ENCODE measurements around the gene SVBP. TPM values are rescaled to one million over a fixed set of nuclear protein-coding genes. Genes with fewer than 3 reads are reported as not detected.

Gene SVBP
- total RNA-seq, 2 experiments from 2014 or later, result 18.9 to 23.1 TPM

GRCh38 chr1:42822800-42823392, 5.7 kb upstream of the SVBP start:
- Histone ChIP-seq H3K27ac (ENCODE audit: low read depth, low read length, poor library complexity, severe bottlenecking) (no peak overlapping the region), H3K4me2 (ENCODE audit: low read length) (no peak overlapping the region), H3K79me2 (ENCODE audit: insufficient read depth, low read depth, low read length) (no peaks in the 10 kb centered on the region), H3K9me3 (ENCODE audit: low read length) (no peaks in the 10 kb centered on the region), H4K20me1 (ENCODE audit: insufficient read depth, low read length) (no peaks in the 10 kb centered on the region), H3K36me3 (ENCODE audit: insufficient read depth, low read length) (no peaks in the 10 kb centered on the region), H3K4me3 (ENCODE audit: low read depth, low read length, poor library complexity, severe bottlenecking) (no peak overlapping the region), H3K9me2 (ENCODE audit: insufficient read depth, low read length) (no peaks in the 10 kb centered on the region), H3K4me1 (ENCODE audit: insufficient read depth, low read length, poor library complexity, severe bottlenecking) (peaks cover 8% of the 10 kb centered on the region), H2AFZ (ENCODE audit: low read length) (no peak overlapping the region)
- no peak for DNase-seq (ENCODE audit: low spot score)
- intact Hi-C loops (cut with micrococcal nuclease; ENCODE audit: unreplicated experiment), result no loop called here
- no peak for TF ChIP-seq CTCF (conservative IDR thresholded peaks at IDR 0.05; ENCODE audit: low read length)
- no TSS peak for BruUV-seq (replicated peaks)
- CTCF ChIA-PET (ENCODE audit: unreplicated experiment), result no interaction called here
- POLR2A ChIA-PET, result interaction anchor here (1.1 to 3.7 kb wide), 3 partner anchors 11 to 24 kb away, joined by 4 to 22 read pairs (median 12); partner anchors contain the start of gene ZNF691

GRCh38 chr1:42821690-42822089, 4.5 kb upstream of the SVBP start:
- H2AFZ ChIP-seq (ENCODE audit: low read length), result no peak overlapping the region
- no peak overlapping the region for H3K4me3 ChIP-seq (ENCODE audit: low read depth, low read length, poor library complexity, severe bottlenecking)
- H3K9me2 ChIP-seq (ENCODE audit: insufficient read depth, low read length), result no peaks in the 10 kb centered on the region
- ChIA-PET CTCF (ENCODE audit: unreplicated experiment) (no interaction called here), POLR2A (interaction anchor here (0.7 to 3.7 kb wide), 3 partner anchors 14 to 252 kb away, joined by 7 to 22 read pairs (median 12); partner anchors contain the start of gene ZNF691)
- no peaks in the 10 kb centered on the region for H3K9me3 ChIP-seq (ENCODE audit: low read length)
- H3K36me3 ChIP-seq (ENCODE audit: insufficient read depth, low read length), result no peaks in the 10 kb centered on the region
- intact Hi-C loops (cut with micrococcal nuclease; ENCODE audit: unreplicated experiment), result no loop called here
- peaks cover 13% of the 10 kb centered on the region for H3K4me1 ChIP-seq (ENCODE audit: insufficient read depth, low read length, poor library complexity, severe bottlenecking)
- TF ChIP-seq EZH2phosphoT487 (IDR thresholded peaks at IDR 0.05; ENCODE audit: borderline replicate concordance, low read depth, low read length), result no peak
- TF ChIP-seq CTCF (conservative IDR thresholded peaks at IDR 0.05; ENCODE audit: low read length), result no peak
- BruUV-seq (replicated peaks), result no TSS peak
- no peaks in the 10 kb centered on the region for H3K79me2 ChIP-seq (ENCODE audit: insufficient read depth, low read depth, low read length)
- no peak overlapping the region for H3K27ac ChIP-seq (ENCODE audit: low read depth, low read length, poor library complexity, severe bottlenecking)
- no peak overlapping the region for H3K4me2 ChIP-seq (ENCODE audit: low read length)
- H4K20me1 ChIP-seq (ENCODE audit: insufficient read depth, low read length), result no peaks in the 10 kb centered on the region
- no peak for DNase-seq (ENCODE audit: low spot score)

- CTCF ChIA-PET (ENCODE audit: unreplicated experiment), result no interaction called here
- POLR2A ChIA-PET, result interaction anchor here (0.5 to 3.7 kb wide), 8 partner anchors 10 to 859 kb away, joined by 3 to 22 read pairs (median 4); partner anchors contain the start of gene ZNF691
- intact Hi-C loops (cut with micrococcal nuclease; ENCODE audit: unreplicated experiment), result no loop called here
Observed at GRCh38 chr1:42820813-42821212, 3.6 kb upstream of the SVBP start.

More at GRCh38 chr1:42820813-42821212, 3.6 kb upstream of the SVBP start:
- DNase-seq (ENCODE audit: low spot score), result no peak
- Histone ChIP-seq H3K9me2 (ENCODE audit: insufficient read depth, low read length) (no peaks in the 10 kb centered on the region), H2AFZ (ENCODE audit: low read length) (no peak overlapping the region), H3K27ac (ENCODE audit: low read depth, low read length, poor library complexity, severe bottlenecking) (no peak overlapping the region), H3K4me2 (ENCODE audit: low read length) (no peak overlapping the region), H4K20me1 (ENCODE audit: insufficient read depth, low read length) (no peaks in the 10 kb centered on the region), H3K36me3 (ENCODE audit: insufficient read depth, low read length) (no peaks in the 10 kb centered on the region), H3K9me3 (ENCODE audit: low read length) (no peaks in the 10 kb centered on the region), H3K4me3 (ENCODE audit: low read depth, low read length, poor library complexity, severe bottlenecking) (no peak overlapping the region), H3K79me2 (ENCODE audit: insufficient read depth, low read depth, low read length) (no peaks in the 10 kb centered on the region), H3K4me1 (ENCODE audit: insufficient read depth, low read length, poor library complexity, severe bottlenecking) (peaks cover 20% of the 10 kb centered on the region)
- BruUV-seq (replicated peaks), result no TSS peak
- TF ChIP-seq EZH2phosphoT487 (IDR thresholded peaks at IDR 0.05; ENCODE audit: borderline replicate concordance, low read depth, low read length), result no peak
- no peak for TF ChIP-seq CTCF (conservative IDR thresholded peaks at IDR 0.05; ENCODE audit: low read length)
